ENCODE results near the gene PEX16. TPM values are rescaled to one million over a fixed set of nuclear protein-coding genes. Genes with fewer than 3 reads are reported as not detected.

The PEX16 gene
- total RNA-seq, 1 donor from 2014 or later = 35.8 TPM

- no peak for DNase-seq (ENCODE audit: extremely low spot score in 2 of 2)
- Histone ChIP-seq H3K27ac (no peak overlapping the region), H3K4me3 (no peak overlapping the region), H3K36me3 (peaks cover 0 to 39% of the 10 kb centered on the region in 2 donors), H3K27me3 (no peaks in the 10 kb centered on the region), H3K9me3 (no peaks in the 10 kb centered on the region), H3K4me1 (no peaks in the 10 kb centered on the region)
- TF ChIP-seq POLR2A (IDR thresholded peaks at IDR 0.05) = no peak
- intact Hi-C loops (cut with DNase I) = no loop called here
These were observed 23.6 kb upstream of the PEX16 start for GRCh38 chr11:45941285-45941684.

- H3K27me3 ChIP-seq = no peaks in the 10 kb centered on the region
- no peak overlapping the region for H3K4me3 ChIP-seq
- no peak for DNase-seq (ENCODE audit: extremely low spot score in 2 of 2)
- no peaks in the 10 kb centered on the region for H3K4me1 ChIP-seq
- no peak overlapping the region for H3K27ac ChIP-seq
- TF ChIP-seq POLR2AphosphoS5 (IDR thresholded peaks at IDR 0.05; ENCODE audit: insufficient read depth in 1 of 2, low read depth in 1 of 2) = no peak
- TF ChIP-seq POLR2A (IDR thresholded peaks at IDR 0.05) = no peak
- no peak for TF ChIP-seq CTCF (IDR thresholded peaks at IDR 0.05)
- intact Hi-C loops (cut with DNase I) = no loop called here
- no peaks in the 10 kb centered on the region for H3K9me3 ChIP-seq
- peaks cover 0 to 37% of the 10 kb centered on the region in 2 donors for H3K36me3 ChIP-seq
These were observed 22.2 kb upstream of the PEX16 start for GRCh38 chr11:45939836-45940235.

- Histone ChIP-seq H3K27me3 (no peaks in the 10 kb centered on the region), H3K36me3 (peaks cover 0 to 45% of the 10 kb centered on the region in 2 donors), H3K4me3 (no peak overlapping the region), H3K4me1 (no peaks in the 10 kb centered on the region), H3K9me3 (no peaks in the 10 kb centered on the region), H3K27ac (no peak overlapping the region)
- TF ChIP-seq CTCF (IDR thresholded peaks at IDR 0.05) = no peak
- no peak for TF ChIP-seq POLR2AphosphoS5 (IDR thresholded peaks at IDR 0.05; ENCODE audit: insufficient read depth in 1 of 2, low read depth in 1 of 2)
- no peak for TF ChIP-seq POLR2A (IDR thresholded peaks at IDR 0.05)
- intact Hi-C loops (cut with DNase I) = no loop called here
- no peak for DNase-seq (ENCODE audit: extremely low spot score in 2 of 2)
These were observed 20.2 kb upstream of the PEX16 start for GRCh38 chr11:45937916-45938315.

GRCh38 chr11:45936511-45937054 is 18.9 kb upstream of the PEX16 start:
- peaks cover 8% of the 10 kb centered on the region for H3K4me1 ChIP-seq
- intact Hi-C loops (cut with DNase I) = no loop called here
- DNase-seq (ENCODE audit: extremely low spot score in 2 of 2) = no peak
- H3K27ac ChIP-seq = no peak overlapping the region
- H3K27me3 ChIP-seq = no peaks in the 10 kb centered on the region
- TF ChIP-seq CTCF (IDR thresholded peaks at IDR 0.05) (no peak), POLR2AphosphoS5 (IDR thresholded peaks at IDR 0.05; ENCODE audit: insufficient read depth in 1 of 2, low read depth in 1 of 2) (no peak)
- H3K36me3 ChIP-seq = peaks cover 0 to 46% of the 10 kb centered on the region in 2 donors
- H3K4me3 ChIP-seq = no peak overlapping the region
- no peaks in the 10 kb centered on the region for H3K9me3 ChIP-seq

- Histone ChIP-seq H3K27me3 (no peaks in the 10 kb centered on the region), H3K4me3 (no peak overlapping the region), H3K9me3 (no peaks in the 10 kb centered on the region), H3K36me3 (peaks cover 0 to 46% of the 10 kb centered on the region in 2 donors), H3K4me1 (peaks cover 18% of the 10 kb centered on the region), H3K27ac (no peak overlapping the region)
- intact Hi-C loops (cut with DNase I) = no loop called here
- DNase-seq (ENCODE audit: extremely low spot score in 2 of 2) = no peak
- TF ChIP-seq POLR2AphosphoS5 (IDR thresholded peaks at IDR 0.05; ENCODE audit: insufficient read depth in 1 of 2, low read depth in 1 of 2) = no peak
These were observed 17.8 kb upstream of the PEX16 start for GRCh38 chr11:45935349-45936064.

Data from vagina (tissue), 2 donors.